ENCODE data around the gene KIF21A.
A peak's percentile ranks its signal among the peaks of the same experiment; 100 is the strongest.

KIF21A gene

DNA sequence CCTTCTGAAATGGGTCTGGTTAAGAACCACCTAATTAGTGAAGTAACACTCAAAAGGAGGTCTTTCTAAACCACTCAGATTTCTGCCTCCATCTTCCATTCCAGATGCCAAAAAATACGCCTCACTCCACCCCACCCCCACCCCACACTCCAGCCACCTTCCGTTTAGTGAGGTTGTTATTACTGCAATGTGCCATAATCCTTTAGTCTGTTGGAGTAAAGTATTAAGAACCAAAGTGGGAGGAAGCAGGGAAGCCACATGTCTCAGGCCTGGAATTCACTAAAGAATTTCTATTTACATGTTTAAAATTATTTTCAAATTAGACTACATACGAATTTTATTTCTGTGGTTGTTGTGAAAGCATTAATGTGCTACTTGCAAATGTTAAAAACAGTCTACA, 7.4 kb downstream of the KIF21A start:
- DNase-seq, result no peak

DNA sequence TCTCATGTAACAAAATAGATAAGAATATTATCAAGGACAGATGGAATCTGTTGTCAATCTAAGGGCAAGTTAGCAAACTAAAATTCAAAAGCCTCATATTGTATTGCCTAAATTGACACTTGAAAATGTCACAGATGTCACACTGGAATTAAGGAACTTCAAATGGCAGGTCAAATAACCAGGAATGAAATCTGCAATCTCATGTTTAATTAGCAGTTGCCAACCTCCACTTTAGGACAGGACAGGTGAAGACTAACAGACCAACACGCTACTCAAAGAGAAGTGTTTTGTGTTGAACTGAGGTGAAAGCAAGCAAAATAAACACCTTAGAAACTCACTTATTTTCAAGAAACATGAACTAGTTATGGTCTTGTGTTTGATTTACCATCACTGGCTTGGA, 11.1 kb downstream of the KIF21A start:
- no peak for DNase-seq

DNA sequence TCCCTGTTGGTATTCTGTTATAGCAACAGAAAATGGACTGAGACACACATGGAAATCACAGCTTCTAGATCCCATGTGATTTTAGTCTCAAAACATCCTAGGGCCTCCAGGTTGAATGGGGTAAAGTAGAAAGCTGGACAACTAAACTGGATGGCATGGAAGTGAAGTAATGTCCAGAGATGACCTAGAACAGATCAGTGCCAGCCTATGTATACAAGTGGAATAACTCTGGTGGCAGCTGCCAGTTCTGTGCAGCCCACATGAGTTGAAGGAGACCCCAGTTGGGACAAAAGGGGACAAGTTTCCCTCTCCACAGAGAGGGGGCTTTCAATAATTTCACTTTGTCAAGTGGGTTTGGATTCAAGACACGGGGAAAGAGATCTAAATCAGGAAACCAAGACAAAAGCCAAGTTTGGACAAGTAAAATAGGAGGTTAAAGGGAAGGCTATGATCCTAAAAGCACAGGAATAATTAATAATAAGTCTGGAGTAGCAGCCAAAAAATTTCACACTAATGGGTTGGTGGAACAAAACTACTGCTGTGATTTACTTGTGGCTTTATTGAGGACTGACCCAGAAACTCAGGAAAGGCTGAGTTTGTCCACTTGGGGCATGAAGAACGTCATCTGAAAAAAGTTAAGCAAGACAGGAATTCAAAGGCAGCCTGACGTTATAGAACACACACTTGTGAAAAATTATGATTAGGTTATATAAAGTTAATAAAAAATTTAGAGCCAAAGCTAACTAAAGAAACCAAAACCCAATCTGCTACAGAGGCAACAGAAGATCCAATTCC, 11.7 kb downstream of the KIF21A start:
- no peak for DNase-seq

DNA sequence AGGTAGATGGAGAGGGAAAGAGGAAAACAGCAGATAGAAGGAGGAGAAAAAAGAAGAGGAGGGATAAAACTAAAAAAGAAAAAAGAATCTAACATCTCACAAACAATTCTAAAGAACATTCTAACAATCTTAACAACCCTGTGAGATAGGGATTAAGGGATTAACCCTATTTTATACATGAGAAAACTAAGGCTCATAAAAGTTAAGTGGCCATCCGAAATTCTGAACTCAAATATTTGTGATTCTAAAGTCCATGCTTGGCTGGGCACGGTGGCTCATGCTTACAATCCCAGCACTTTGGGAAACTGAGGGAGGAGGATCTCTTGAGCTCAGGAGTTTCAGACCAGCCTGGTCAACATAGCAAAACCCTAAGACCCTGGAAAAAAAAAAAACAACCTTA, 13.1 kb downstream of the KIF21A start:
- DNase-seq, result no peak

DNA sequence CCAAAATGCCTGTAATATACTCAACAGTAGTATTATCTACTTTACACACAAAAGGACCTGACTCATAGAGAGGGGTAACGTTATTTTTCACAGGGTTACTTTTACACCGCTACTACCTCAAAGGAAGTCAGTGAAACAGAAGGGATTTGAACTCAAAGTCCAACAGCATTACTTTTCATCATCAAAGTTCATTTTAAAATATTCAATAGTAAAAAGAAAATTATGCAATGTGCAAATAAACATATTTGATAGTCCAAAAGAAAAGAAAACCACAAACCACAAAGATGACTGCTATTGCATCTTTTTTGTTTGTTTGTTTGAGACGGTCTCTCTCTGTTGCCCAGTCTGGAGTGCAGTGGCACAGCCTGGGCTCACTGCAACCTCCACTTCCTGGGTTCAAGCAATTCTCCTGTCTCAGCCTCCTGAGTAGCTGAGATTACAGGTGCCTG, 15.5 kb downstream of the KIF21A start:
- peak; percentile 58 for DNase-seq

DNA sequence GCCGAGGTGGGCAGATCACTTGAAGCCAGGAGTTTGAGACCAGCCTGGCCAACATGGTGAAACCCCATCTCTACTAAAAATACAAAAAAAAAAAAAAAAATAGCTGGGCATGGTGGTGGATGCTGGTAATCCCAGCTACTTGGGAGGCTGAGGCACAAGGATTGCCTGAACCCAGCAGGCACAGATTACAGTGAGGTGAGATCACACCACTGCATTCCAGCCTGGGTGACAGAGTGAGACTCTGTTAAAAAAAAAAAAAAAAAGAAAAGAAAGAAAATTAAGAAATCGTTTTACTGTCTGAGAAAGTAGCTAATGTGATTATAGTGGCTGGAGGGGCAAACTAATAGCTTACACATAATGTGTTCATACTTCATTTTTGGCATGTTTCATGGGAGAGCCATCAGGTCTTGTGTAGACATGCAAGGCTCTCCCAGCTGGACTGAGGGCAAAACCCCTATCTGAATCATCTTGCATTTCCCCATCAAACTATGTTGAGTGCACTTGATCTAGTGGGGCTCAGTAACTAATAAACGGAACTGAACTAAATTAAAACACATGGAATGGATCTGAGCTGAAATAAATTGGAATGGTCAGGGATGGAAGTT, 16.2 kb downstream of the KIF21A start:
- DNase-seq, result peak; percentile 94

DNA sequence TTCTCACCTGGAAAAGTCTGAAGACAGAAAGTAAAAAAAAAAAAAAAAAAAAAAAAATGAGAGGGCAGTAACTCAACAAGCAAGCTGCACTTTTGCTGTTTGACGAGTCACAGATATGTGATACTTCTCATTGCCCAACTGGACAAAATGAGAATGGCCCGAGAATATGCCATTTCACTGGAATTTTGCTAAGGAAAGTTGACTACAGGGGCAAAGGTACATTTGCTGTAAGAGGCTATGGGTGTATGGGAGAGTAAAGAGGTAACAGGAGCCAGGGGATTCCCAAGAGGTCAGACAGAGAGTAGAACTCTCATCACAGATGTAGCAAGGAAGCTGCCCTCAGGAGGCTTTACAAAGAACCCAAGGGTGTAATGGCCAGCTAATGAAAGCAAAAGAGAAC, 22.9 kb downstream of the KIF21A start:
- peak; percentile 4 for DNase-seq

DNA sequence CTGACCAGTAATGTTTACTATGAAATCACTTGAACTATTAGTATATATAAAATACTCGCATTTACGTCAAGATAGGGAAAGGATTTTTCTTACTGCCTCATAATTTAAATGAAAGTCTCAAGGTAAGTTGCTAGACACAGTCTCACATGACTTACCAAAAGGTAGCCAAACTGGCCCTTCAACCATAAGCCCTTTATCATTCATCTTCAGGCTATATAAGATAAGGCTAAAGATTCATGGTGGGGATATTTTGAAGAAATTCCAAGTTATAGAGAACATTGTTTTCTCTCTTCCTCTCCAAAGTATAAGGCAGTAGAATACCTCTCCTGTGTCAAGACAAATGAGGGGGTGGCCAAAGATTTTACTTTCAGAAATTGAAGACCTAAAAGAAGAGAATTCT, 23.4 kb downstream of the KIF21A start:
- DNase-seq, result no peak

DNA sequence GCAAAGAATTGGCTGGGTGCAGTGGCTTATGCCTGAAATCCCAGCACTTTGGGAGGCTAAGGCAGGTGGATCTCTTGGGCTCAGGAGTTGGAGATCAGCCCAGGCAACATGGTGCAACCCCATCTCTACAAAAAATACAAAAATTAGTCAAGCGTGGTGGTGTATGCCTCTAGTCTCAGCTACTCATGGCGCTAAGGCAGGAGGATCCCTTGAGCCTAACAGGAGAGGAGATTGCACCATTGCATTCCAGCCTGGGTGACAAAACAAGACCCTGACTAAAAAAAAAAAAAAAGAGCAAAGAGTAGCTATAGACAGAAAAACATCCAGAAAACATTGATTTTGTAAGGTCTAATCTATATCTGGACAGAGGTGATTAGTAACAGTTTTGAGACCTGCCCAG, 25.0 kb downstream of the KIF21A start:
- no peak for DNase-seq

DNA sequence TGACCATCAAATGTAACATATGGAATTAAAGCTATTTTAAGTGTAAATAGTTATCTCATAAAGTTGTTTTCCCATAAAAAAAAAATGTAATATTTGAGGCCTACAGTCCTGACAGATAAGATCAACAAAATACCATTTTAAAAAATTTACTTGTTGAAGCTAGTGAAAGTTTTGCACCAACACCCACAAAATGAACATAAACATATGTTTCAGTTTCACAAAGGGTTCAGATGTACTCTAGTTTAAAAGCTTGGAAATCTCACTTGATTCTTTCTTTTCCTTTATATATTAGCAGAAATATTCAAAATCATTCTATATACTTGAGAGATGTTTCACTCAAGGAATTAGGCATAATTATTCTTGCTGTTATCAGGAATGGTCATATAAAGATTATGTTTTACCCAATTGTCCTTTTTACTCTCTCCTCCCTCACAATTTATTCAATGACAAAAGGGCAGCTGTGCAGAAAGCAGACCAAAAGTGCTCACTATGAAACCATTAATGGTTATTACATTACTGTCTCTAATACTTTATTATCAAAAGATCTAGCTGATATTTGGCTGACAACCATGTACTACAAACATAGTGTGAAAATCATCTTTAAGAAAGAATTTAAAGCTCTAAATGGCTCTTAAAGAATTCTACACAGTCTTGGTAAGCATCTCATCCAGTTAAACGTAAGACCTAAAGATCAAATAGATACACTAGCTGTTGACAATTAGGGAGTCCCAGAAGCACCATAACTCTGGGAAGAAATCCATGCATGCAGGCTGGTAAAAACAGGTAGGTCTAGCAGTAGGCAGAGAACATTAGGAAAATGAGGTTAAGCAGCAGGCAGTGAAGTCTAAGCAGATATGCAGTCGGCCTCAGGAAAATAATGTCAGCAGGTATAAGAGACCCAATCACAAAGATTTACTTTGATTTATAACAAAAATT, 28.8 kb downstream of the KIF21A start:
- DNase-seq, result no peak

DNA sequence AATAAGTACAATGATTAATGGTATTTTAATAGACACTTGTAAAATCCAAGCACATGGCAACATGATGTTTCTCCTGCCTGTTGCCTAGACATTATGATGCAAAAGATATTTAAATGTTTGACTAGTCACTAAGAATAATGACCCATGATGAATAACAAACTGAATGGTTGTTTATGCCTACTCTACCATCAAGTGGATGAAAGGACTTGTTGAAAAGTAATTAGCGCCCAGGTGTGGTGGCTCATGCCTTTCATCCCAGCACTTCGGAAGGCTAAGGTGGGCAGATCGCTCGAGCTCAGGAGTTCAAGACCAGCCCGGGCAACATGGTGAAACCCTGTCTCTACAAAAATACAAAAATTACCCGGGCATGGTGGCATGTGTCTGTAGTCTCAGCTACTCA, 30.7 kb downstream of the KIF21A start:
- DNase-seq, result no peak

DNA sequence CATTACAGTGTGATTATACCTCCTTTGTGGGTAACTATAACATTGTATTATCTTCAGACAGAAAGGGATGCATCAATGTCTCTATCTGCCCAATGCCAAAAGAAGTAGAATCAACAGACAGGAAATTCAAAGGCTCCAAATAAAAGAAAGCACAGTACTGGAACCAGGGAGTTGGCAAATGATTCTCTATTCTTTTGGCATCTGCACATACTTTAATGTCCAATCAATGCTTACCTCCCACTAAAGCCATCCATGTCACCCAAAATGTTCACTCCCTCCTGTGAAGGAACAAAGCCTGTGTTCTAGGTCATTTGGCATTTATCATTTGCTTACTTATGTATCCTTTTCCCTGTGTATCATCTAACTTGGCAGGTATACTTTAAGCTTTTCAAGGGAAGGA, 36.7 kb downstream of the KIF21A start:
- no peak for DNase-seq

DNA sequence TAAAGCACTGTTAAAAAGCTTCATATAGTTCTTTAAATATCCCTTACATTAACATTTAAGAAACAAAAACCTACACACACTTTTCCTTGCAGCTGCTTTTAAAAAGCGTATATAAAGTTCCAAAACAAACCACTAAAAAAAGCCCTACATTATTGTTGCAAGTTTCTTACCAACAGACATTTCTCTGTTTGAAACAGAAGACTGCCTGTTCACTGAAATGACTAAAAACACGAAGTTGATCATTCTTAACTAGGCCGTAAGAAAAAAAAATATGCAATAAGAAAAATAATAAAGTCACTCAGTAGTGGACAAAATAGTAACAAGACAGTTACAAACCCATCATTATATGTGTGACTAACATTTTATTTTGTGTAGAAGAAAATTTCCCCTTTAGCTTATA, 37.3 kb downstream of the KIF21A start:
- no peak for DNase-seq

DNA sequence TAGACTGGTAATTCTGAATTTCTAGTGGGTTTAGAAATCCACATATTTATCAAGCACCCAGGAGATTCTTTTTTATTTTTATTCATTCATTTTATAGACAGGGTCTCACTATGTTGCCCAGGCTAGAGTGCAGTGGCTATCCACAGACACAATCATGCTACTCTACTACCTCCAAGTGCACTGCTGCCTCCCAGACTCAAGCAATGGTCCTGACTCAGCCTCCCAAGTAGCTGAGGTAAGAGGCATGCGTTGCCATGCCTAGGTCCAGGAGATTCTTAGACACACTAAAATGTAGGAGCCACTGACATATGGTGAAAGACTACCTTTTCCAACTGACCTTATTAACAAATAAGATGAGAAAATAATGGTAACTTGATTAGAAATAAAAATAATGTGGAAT, 38.9 kb downstream of the KIF21A start:
- DNase-seq, result no peak

DNA sequence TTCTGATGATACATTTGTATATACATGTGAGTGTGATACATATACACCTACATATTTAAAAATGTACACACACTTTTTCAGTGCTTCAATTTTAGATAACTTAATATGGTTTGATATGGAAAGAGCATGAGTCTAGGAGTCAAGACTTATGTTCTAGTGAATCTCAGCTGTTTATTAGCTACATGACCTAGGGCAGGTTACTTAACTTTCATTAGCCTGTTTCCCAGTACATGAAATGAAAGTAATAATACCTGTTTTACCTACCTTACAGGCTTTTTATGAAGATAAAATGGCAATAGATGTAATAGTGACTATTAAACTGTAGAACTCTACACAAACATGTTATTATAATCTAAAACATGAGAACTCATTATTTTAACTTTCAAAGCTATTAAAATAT, 39.5 kb downstream of the KIF21A start:
- DNase-seq, result no peak

DNA sequence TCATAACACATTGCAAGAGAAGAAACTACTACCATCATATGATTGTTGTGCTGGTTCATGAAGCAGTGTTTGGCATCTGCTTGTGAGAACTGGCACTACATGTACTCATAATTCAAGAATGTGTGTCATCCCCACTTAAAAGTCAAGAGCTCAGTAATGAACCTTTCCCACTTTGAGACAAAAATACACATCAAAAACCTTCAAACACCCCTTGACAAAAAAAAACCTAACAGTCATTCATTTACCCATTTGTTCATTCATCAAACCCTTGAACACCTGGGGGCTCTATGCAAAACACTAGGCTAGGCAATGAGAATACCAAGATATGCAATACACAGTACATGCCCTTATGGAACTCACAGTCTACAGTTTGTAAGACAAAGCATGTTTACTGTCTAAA, 40.0 kb downstream of the KIF21A start:
- DNase-seq, result peak; percentile 19

DNA sequence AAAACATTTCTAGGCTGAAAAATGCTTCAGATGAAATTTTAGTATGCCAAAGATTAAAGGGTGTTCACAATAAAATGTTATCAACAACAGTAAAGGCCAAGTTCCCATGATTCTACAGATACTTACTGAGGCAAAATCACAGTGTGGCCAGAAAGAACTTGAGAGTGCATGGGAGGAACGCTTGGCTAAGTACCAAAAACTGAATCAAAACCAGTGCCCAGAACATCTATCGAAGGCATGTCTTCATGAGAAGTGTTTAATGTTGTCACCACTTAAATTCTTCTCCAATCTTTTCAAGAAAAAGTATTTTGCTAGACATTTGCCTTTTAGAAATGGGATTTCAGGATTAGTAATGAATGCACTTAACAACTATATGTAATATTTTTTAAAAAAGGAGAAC, 41.5 kb downstream of the KIF21A start:
- no peak for DNase-seq

DNA sequence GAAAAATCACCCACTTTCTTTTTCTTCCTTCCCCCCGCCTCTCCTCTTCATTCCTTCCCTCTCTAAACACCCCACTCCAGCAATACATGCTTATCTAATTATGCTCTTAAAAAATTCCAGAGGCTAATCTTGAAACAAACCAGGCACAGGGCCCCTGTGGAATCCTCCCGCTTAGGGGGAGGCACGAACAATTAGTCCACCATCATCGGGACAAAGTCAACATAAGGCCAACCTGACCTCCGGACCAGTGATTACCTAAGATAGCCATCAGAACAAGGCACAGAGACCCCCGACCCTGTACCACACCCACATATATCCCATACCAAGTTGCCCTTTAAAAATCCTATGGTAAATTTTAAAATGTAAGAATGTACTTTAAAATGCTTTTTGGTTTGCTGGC, 47.1 kb downstream of the KIF21A start:
- DNase-seq, result no peak

DNA sequence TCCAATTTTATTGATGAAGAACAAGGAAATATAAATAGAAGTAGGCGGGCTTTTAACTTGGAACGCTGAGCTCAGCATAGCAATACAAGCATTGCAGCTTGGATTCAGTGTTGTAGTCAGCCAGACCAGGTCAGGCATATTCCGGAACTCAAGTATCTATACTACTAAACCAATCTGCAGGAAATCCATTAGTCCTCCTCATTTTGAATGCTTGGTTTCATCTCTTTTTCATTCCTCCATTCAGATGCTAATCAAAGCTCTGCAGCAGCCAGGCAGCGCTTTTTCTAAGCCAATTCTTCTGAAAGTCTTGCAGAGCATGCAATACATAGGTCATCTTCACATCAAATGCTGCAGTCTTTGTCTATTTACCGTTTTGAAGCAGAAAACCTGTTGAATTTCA, 49.0 kb downstream of the KIF21A start:
- no peak for DNase-seq

DNA sequence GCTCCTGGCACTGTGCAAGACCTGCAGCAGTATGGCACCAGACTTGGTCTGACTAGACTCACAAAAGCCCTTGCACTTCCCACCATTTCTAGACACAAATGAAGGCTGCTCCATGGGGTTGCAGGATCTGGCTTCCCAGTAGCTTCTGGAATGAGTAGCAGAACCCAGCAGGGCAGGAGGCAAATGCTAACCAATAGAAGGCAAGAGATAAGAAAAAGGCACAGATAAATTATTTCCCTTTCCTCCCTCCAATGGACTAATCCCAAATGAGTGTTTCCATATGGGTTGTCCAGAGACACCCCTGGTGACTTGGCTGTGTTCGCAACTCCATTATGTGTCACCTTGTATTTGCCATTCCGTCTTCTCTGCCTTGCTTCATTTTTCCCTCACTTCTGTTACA, 49.7 kb downstream of the KIF21A start:
- DNase-seq, result no peak

DNA sequence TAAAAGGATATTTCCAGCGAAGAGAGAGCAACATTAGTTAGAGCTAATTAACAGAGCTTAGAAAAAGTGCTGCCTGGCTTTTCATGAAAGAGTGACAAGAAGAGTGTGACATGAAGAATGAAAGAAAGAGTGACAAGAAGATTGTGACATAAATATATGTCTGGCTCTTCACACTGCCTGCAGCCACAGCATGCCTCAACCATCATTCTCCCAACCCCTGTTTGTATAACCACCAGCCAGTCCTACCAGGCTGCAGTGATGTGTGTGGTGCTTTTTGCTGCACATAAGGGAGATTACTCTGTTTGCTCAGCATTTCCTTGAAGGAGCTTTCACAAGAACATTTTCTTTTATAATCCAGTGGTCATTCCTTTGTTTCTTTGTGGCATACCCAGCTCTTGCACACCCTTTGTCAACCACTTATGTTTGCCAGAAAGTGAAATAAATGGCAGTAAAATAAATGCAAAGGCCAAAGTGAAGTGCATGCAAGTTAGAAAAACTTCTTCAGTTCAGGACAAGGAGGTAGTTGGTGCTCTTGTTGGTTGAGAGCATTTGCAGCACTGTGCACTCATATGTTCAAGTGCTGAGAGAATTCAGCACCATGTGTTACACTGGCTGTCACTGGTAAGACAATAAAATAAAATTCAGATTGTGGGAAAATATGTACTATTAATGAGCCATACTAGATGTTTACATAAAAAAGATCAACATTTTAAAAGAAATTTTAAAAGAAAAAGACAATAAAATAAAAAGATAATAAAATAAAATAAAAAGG, 50.6 kb downstream of the KIF21A start:
- no peak for DNase-seq

DNA sequence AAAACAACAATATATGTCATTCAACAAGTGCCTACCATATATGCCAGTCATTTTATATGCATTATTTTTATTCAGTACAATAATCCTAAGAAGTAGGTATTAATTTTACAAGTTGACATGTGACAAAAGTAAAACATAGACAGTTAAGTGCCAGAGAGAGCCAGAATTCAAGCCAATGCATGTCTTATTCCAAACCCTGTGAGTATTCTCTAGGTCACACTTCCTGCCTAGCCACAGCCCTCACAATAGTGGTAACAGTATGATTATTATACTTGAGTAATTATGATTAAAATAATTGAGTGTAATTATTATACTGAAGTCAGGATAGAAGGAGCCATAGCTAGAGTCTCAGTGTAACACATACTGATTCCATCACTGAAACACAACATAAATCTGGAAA, 52.2 kb downstream of the KIF21A start:
- no peak for DNase-seq

All from HCEC 1CT (cell line).